ENCODE measurements around the gene CBR3.

DNA sequence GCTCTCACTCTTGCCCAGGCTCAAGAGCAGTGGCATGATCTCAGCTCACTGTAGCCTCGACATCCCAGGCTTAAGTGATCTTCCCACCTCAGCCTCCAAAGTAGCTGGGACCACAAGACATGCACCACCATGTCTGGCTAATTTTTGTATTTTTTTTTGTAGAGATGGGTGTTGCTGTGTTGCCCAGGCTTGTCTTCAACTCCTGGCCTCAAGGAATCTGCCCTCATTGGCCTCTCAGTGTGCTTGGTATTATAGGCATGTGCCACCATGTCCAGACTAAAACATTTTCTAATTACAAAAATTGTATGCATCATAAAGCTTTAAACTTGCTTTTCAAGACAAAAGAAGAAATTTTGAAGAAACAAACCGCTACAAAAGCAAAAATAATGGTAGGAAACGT lies 44.9 kb upstream of the CBR3 start:
- TF ChIP-seq, protein P1, sequence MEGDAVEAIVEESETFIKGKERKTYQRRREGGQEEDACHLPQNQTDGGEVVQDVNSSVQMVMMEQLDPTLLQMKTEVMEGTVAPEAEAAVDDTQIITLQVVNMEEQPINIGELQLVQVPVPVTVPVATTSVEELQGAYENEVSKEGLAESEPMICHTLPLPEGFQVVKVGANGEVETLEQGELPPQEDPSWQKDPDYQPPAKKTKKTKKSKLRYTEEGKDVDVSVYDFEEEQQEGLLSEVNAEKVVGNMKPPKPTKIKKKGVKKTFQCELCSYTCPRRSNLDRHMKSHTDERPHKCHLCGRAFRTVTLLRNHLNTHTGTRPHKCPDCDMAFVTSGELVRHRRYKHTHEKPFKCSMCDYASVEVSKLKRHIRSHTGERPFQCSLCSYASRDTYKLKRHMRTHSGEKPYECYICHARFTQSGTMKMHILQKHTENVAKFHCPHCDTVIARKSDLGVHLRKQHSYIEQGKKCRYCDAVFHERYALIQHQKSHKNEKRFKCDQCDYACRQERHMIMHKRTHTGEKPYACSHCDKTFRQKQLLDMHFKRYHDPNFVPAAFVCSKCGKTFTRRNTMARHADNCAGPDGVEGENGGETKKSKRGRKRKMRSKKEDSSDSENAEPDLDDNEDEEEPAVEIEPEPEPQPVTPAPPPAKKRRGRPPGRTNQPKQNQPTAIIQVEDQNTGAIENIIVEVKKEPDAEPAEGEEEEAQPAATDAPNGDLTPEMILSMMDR (IDR thresholded peaks at IDR 0.05 in 4 of 5, conservative IDR thresholded peaks at IDR 0.05 in 1 of 5), result no peak
- TF ChIP-seq POLR2A (IDR thresholded peaks at IDR 0.05), result no peak
